ENCODE data around the gene ATOSA. TPM values are rescaled to one million over a fixed set of nuclear protein-coding genes. Genes with fewer than 3 reads are reported as not detected.

ATOSA gene, protein sequence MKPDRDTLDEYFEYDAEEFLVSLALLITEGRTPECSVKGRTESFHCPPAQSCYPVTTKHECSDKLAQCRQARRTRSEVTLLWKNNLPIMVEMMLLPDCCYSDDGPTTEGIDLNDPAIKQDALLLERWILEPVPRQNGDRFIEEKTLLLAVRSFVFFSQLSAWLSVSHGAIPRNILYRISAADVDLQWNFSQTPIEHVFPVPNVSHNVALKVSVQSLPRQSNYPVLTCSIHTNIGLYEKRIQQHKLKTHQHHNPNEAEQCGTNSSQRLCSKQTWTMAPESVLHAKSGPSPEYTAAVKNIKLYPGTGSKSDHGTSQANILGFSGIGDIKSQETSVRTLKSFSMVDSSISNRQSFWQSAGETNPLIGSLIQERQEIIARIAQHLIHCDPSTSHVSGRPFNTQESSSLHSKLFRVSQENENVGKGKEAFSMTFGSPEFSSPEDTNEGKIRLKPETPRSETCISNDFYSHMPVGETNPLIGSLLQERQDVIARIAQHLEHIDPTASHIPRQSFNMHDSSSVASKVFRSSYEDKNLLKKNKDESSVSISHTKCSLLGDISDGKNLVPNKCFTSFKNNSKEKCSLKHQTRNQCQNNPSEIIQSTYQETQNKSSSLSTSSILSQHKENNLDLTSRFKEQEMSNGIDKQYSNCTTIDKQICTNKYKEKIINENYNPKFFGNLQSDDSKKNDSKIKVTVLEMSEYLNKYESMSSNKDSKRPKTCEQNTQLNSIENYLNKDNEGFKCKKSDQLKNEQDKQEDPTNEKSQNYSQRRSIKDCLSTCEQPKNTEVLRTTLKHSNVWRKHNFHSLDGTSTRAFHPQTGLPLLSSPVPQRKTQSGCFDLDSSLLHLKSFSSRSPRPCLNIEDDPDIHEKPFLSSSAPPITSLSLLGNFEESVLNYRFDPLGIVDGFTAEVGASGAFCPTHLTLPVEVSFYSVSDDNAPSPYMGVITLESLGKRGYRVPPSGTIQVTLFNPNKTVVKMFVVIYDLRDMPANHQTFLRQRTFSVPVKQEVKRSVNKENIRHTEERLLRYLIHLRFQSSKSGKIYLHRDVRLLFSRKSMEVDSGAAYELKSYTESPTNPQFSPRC
- total RNA-seq, result 21.5 and 41.6 TPM in 2 replicates

DNA sequence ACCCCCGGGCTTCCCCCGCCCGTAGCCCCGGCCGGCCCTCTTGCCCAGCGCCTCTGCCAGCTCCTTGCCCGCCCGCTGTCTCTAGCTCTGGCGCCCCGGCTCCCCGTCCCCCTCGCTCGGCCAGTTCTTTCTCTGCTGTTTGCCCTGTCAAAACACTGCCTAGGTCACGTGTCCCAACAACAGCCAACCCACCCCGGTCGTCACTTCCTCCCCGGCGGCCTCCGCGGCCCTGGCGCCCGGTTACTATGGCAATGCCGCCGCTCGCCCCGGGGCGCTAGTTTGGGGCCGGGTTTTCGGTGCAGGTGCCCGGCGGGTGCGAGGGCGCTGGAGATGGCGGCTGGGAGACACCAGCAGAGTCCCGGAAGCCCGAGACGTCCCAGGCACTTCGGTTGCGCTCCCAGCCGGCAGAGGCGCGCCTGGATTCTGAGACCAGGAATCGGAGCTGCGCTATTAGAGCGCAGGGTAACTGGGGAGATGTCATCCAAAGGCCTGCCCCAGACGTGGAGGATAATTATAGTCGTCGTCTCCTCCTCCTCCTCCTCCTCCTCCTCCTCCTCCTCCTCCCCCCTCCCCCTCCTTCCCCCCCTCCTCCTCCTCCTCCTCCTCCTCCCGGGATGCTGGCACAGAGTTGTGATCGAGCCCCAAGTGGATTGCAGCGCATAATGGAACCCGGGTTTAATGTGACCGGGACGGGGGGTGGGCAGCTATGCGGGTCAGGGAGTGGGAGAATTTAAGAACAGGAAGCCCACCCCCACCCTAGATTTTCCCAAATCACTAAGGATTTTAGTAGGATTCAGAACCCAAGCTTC lies at the start of gene ATOSA:
ATOSA (minus strand) TSS at position 157 of the 809 bp plus-strand sequence. CDS start 1,367 bp downstream, outside the sequence.

Other genes starting within 250 kb of the ATOSA start
- gene MYO5A, start 150.5 kb downstream of the ATOSA start, total RNA-seq, result 48.8 and 50.6 TPM in 2 replicates
- 76.3 and 107 TPM in 2 replicates for gene ARPP19, start 110.4 kb downstream of the ATOSA start, total RNA-seq
- gene ONECUT1, start 110.9 kb upstream of the ATOSA start, total RNA-seq, result not detected in 2 replicates